Kidney (tissue), 14 donors: ENCODE results near the gene RAVER2. TPM values are rescaled to one million over a fixed set of nuclear protein-coding genes. Genes with fewer than 3 reads are reported as not detected.

ENCODE experiments used
- DNase-seq, 5 donors: peaks; one replicate each; pipeline ENCODE4 v3.0.0-alpha.2; 2013 to 2020
- FAIRE-seq: peaks from 2 replicates; lab custom pipeline; 2012; peaks lifted over from hg19 to GRCh38; lab: Jason Lieb, UNC
- H3K27ac ChIP-seq, 2 donors: one replicate each; pipeline ENCODE4 v1.7.0; 2013; ENCODE audit warnings: low read depth in 2 of 2, low read length in 2 of 2, inconsistent platforms in 1 of 2
- H3K27me3 ChIP-seq: one replicate; pipeline ENCODE4 v1.7.1; 2013; ENCODE audit warnings: low read length, inconsistent platforms; ENCODE audit not compliant: control insufficient read depth, insufficient read depth
- H3K36me3 ChIP-seq, 3 donors: one replicate each; pipeline versions ENCODE4 v1.7.0 to v1.7.1; 2013; ENCODE audit warnings: low read length in 3 of 3, control low read depth in 1 of 3, inconsistent platforms in 1 of 3; ENCODE audit not compliant: insufficient read depth in 3 of 3, control insufficient read depth in 2 of 3
- H3K4me1 ChIP-seq, 3 donors: one replicate each; pipeline versions ENCODE4 v1.7.0 to v1.7.1; 2013; ENCODE audit warnings: low read length in 3 of 3, inconsistent platforms in 1 of 3, low read depth in 1 of 3; ENCODE audit not compliant: control insufficient read depth in 2 of 3, insufficient read depth in 2 of 3
- H3K4me3 ChIP-seq, 3 donors: one replicate each; pipeline versions ENCODE4 v1.7.0 to v1.8.1; 2013; ENCODE audit warnings: low read length in 3 of 3, control low read depth in 1 of 3, inconsistent platforms in 1 of 3
- H3K9ac ChIP-seq, 3 donors: one replicate each; pipeline versions ENCODE4 v1.7.0 to v1.7.1; 2013; ENCODE audit warnings: low read length in 3 of 3, control low read depth in 1 of 3, inconsistent platforms in 1 of 3
- H3K9me3 ChIP-seq, 3 donors: one replicate each; pipeline versions ENCODE4 v1.7.0 to v1.7.1; 2013; ENCODE audit warnings: low read length in 3 of 3, control low read depth in 1 of 3, inconsistent platforms in 1 of 3; ENCODE audit not compliant: control insufficient read depth in 2 of 3, insufficient read depth in 1 of 3
- intact Hi-C: fragments of 100-400 bp; cut with DNase I; formaldehyde crosslinking; loops from one replicate; pipeline ENCODE4 v1.11.1; 2022
- polyA plus RNA-seq: library from polyadenylated mRNA; stranded (reverse); fragments of 350-450 nt; fragmentation: Illumina TruSeq; extraction: RNeasy Lipid Tissue Mini Kit (QIAGEN cat#74804); gene quantifications from one replicate; pipeline ENCODE4 v1.2.3, GENCODE V29; 2014; ENCODE audit warnings: low read depth, low replicate concordance; ENCODE audit not compliant: insufficient read depth
- total RNA-seq: library from RNA; stranded (reverse); fragmentation: NEBNext Ultra II Directional; extraction: Animal tissue kit (Norgen Biotek cat#: 25700); gene quantifications from one replicate; pipeline ENCODE4 v1.2.1, GENCODE V29; 2021
- TF ChIP-seq, protein P1 (sequence below): IDR thresholded peaks from 3 replicates; pipeline ENCODE4 v1.5.1; 2012; ENCODE audit warnings: mild to moderate bottlenecking, moderate library complexity, borderline replicate concordance; ENCODE audit not compliant: insufficient read depth; ENCODE audit errors: extremely low read depth
- donor health status: control.
- donor health status: control.
- donor health status: control.
- donor health status: control.
- donor health status: control.
- donor health status: DM: yes; HTN: yes; CAD: no.
- donor health status: Normal renal cell carcinoma (clear cell type).

The RAVER2 gene
- total and polyA plus RNA-seq, 2 donors from 2014 or later: 7.7 to 9.4 TPM

DNA sequence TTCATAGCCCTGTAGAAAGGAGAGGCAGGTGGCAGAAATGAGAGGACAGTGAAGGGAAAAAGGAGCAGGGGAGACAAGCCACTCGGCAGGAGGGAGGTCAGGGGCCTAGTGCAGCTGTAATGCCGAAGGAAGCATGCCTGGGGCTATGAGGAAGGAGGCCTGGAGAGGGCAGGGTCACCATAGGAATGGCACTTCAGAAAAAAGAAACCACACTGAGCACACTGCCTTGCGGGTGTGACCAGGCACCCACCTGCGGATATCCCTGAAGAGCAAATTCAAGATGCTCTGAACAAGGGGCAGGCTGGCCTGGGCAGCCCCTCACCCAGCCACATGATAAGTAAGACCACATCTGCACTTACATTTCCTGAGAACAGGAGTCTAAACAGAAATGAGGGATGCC is 116.7 kb downstream of the RAVER2 start:
- FAIRE-seq: no peak
- TF ChIP-seq, protein P1, sequence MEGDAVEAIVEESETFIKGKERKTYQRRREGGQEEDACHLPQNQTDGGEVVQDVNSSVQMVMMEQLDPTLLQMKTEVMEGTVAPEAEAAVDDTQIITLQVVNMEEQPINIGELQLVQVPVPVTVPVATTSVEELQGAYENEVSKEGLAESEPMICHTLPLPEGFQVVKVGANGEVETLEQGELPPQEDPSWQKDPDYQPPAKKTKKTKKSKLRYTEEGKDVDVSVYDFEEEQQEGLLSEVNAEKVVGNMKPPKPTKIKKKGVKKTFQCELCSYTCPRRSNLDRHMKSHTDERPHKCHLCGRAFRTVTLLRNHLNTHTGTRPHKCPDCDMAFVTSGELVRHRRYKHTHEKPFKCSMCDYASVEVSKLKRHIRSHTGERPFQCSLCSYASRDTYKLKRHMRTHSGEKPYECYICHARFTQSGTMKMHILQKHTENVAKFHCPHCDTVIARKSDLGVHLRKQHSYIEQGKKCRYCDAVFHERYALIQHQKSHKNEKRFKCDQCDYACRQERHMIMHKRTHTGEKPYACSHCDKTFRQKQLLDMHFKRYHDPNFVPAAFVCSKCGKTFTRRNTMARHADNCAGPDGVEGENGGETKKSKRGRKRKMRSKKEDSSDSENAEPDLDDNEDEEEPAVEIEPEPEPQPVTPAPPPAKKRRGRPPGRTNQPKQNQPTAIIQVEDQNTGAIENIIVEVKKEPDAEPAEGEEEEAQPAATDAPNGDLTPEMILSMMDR: peak; percentile 37
- H3K36me3 ChIP-seq: peaks cover 12 to 45% (median 35%) of the 10 kb centered on the region in 3 donors

DNA sequence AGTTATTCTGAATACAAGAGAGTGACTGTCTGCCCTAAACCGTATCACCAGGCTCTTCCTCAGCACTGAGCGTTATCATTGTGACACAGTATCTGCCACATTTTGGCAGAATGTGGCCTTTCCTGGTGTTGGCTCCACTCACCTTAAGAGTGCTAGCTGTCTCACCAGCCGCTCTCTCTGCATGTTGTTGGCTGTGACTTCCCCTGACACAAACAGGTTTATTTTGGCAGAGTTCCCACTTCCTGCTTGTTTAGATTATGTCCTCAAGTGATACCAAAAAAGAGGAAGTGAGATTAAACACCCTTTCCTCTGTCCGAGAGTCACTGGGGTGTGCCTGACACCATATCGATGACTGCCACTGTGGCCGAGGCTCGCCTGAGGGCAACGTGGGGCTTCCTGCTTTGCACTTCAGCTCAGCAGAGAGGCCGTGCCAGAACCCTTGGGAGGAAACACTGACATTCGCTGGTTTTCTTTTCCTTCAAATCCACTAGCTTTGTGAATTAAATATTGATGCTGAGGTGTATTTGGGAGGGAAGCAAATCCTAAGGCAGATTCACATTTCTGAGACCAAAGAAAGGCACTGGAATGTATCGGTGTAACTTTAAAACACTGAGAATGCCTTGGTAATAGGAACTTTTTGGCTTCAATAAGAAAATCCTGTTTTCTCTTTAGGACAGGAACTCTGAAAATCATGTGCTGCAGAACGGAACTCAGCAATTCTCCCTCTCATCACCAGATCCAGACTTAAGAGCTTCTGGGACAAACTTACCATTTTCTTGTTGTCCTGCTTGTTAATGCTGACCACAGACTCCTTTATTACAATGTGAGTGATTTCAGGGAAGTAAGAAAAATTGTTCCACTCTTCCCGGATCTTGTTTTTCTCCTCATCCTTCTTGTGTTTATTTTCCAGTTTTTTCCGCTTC is 119.4 kb downstream of the RAVER2 start:
- Histone ChIP-seq H3K9ac (no peak overlapping the region), H3K27me3 (no peaks in the 10 kb centered on the region), H3K27ac (no peak overlapping the region), H3K4me3 (no peak overlapping the region), H3K36me3 (peaks cover 7 to 33% (median 27%) of the 10 kb centered on the region in 3 donors), H3K9me3 (no peaks in the 10 kb centered on the region), H3K4me1 (peaks cover 0 to 5% (median 3%) of the 10 kb centered on the region in 3 donors)
- intact Hi-C loops: no loop called here
- TF ChIP-seq, protein P1: no peak
- DNase-seq: peak in 3 of 5 donors; percentile 29 to 91 (median 71)
- FAIRE-seq: no peak

More for the DNA sequence above, 116.7 kb downstream of the RAVER2 start:
- H3K27ac ChIP-seq: no peak overlapping the region
- no peaks in the 10 kb centered on the region for H3K9me3 ChIP-seq
- H3K4me1 ChIP-seq: peaks cover 0 to 5% (median 3%) of the 10 kb centered on the region in 3 donors
- H3K9ac ChIP-seq: no peak overlapping the region
- DNase-seq: peak in 2 of 5 donors; percentile 35 to 37
- H3K27me3 ChIP-seq: no peaks in the 10 kb centered on the region
- intact Hi-C loops: no loop called here
- no peak overlapping the region for H3K4me3 ChIP-seq

DNA sequence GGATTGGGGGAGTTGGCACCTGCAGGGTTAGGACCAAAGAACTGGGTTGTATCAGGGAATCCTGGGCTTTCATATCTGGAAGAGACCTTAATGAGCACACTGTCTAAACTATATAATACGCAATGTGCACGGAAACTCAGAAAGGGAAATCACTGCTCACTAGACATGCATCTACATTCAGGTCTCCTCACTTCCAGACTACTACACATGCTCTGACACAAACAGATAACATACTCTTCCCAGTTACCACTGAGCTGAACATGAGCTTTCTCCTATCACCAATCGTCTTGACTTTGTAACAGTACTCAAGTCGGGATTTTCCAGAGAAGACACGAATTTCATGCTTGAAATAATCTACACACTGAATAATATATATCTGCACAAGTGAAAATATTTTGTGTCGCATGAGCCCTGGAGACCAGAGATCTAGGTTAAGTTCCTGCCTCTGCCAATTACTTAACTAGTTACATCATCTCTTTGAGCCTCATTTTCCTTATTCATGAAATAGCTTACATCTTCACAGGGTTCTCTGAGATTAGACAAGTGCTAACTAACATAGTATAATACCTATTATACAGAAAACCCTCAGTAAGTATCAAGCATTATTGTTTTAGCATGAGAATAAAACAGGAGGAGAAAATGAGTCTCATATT is 120.4 kb downstream of the RAVER2 start:
- no peak for DNase-seq
- H3K9ac ChIP-seq: no peak overlapping the region
- H3K36me3 ChIP-seq: peaks cover 4 to 32% (median 25%) of the 10 kb centered on the region in 3 donors
- TF ChIP-seq, protein P1: no peak
- H3K27me3 ChIP-seq: no peaks in the 10 kb centered on the region
- intact Hi-C loops: no loop called here
- no peak overlapping the region for H3K27ac ChIP-seq
- no peak for FAIRE-seq
- H3K4me3 ChIP-seq: no peak overlapping the region
- peaks cover 0 to 5% (median 3%) of the 10 kb centered on the region in 3 donors for H3K4me1 ChIP-seq
- no peaks in the 10 kb centered on the region for H3K9me3 ChIP-seq
